A549 treated with AZD2906 at 1 μM for 4 hours (cell line): Measurements from ENCODE around the gene CD1C. TPM values are rescaled to one million over a fixed set of nuclear protein-coding genes. Genes with fewer than 3 reads are reported as not detected.

Source experiments
- total RNA-seq: library from RNA; stranded (reverse); fragments of 200-300 nt; extraction: Qiagen RNA extraction; gene quantifications from 5 replicates; pipeline ENCODE4 v1.2.3, GENCODE V29; 2022

CD1C gene
- not detected in 5 replicates for total RNA-seq

GRCh38 chr1:158289811-158290210, at the start of gene CD1C:
Gene CD1C (plus strand): TSS chr1:158289923. CDS start chr1:158290065, 142 bp downstream.

GRCh38 chr1:158331481-158332150, 41.9 kb downstream of the CD1C start, which contains the start of gene CD1B:
Gene CD1B (minus strand): TSS chr1:158331531. CDS start chr1:158331423, 108 bp downstream.

Other genes with a start within 250 kb of the CD1C start
- 0.03 to 0.05 TPM (median 0.04 TPM) in 4 of 5 replicates, not detected in the other for gene CD1D, start 109.0 kb upstream of the CD1C start, total RNA-seq
- gene CD1A, start 35.5 kb upstream of the CD1C start, total RNA-seq: not detected in 5 replicates
- gene CD1B, start 41.6 kb downstream of the CD1C start, total RNA-seq: not detected in 5 replicates
- not detected in 5 replicates for gene CD1E, start 64.0 kb downstream of the CD1C start, total RNA-seq
- gene OR10T2, start 109.5 kb downstream of the CD1C start, total RNA-seq: not detected in 5 replicates
- not detected in 5 replicates for gene OR10K2, start 136.3 kb downstream of the CD1C start, total RNA-seq
- not detected in 5 replicates for gene OR10K1, start 171.9 kb downstream of the CD1C start, total RNA-seq
- not detected in 5 replicates for gene OR10R2, start 182.3 kb downstream of the CD1C start, total RNA-seq